Cerebellar cortex (tissue), 1 donor: ENCODE measurements around the gene DNAH14.

Source experiments
- DNase-seq: peaks from one replicate; pipeline ENCODE4 v3.0.0-alpha.2; 2015; ENCODE audit warnings: low spot score

Gene DNAH14

DNA sequence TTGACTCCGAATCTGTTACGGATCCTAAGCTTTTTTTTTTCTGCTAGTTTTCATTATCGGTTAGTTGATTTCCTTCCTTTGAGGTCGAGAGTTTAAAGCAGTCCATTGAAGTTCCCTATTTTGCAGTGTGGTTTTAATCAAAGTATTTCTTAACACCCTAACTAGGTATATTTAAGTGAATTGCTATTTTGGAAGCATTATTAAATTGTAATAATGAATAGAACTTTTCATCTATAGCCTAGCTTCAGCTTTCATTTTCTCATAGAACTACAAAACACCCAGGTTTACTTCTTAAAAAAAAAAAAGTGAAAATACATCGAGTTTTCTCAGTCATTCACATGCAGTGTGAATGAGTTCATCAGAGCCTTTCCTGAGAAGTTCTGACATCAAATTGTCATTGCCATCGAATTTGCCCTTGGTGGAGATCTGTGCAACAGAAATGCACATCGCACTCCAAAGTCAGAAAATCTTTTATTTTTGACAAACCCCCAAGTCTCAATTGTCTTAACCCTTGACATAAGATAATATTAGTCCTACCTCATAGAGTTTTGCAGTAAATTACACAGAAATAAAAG is 499.5 kb downstream of the DNAH14 start:
- DNase-seq, result peak; percentile 15

DNA sequence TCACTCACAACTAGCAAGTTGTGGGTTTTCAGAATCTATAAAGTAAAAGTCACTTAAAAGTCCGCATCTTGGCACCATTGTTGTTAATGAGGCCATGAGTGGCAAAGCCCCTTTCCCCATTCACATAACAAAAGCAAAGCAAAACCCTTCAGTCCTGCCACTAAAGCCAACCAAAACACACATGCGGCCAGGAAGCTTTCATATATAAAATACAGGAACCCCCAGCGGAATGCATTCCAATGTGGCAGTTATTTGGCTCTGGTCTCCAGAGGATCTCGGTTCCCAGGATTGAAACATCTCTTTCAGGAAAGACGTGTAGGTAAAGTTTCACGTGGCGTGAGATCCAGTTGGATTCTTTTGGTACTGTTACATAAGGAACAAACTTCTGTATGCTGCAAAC is 500.8 kb downstream of the DNAH14 start:
- DNase-seq, result no peak

DNA sequence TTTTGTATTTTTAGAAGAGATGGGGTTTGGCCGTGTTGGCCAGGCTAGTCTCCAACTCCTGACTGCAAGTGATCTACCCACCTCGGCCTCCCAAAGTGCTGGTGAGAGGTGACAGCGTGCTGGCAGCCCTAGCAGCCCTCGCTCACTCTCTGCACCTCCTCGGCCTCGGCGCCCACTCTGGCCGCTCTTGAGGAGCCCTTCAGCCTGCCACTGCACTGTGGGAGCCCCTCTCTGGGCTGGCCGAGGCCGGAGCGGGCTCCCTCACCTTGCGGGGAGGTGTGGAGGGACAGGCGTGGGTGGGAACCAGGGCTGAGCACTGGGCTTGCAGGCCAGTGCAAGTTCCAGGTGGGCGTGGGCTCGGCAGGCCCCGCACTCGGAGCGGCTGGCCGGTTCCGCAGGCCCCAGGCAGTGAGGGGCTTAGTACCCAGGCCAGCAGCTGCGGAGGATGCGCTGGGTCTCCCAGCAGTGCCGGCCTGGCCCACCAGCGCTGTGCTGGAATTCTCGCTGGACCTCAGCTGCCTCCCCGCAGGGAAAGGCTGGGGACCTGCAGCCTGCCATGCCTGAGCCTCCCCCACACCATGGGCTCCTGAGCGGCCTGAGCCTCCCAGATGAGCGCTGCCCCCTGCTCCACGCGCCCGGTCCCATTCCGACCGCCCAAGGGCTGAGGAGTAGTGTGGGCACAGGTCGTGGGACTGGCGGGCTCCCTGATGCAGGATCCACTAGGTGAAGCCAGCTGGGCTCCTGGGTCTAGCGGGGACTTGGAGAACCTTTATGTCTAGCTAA is 501.8 kb downstream of the DNAH14 start:
- DNase-seq, result no peak

GRCh38 chr1:225434046-225434445 is 504.6 kb downstream of the DNAH14 start:
- DNase-seq, result no peak

DNA sequence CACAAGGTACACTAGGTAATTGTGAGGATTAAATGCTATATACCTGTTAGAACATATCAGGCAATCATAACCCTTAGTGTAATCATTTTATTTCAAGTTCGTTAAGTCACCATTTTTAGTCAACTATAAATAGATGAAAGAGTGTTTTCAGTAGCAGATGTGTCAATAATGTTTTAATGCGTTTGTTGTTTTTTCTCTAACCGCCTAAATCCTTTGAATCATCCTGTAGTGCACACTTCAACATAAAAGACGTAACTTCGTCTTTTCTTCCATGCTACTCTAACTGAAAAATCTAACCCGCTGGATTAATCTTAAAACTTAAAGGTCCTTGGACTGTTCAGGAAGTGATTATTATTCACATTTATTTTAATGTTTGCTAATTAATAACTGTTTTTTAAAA is 505.6 kb downstream of the DNAH14 start:
- DNase-seq, result no peak

GRCh38 chr1:225435487-225435886 is 506.0 kb downstream of the DNAH14 start:
- no peak for DNase-seq

- no peak for DNase-seq
These were observed 506.5 kb downstream of the DNAH14 start for GRCh38 chr1:225435957-225436392.

DNA sequence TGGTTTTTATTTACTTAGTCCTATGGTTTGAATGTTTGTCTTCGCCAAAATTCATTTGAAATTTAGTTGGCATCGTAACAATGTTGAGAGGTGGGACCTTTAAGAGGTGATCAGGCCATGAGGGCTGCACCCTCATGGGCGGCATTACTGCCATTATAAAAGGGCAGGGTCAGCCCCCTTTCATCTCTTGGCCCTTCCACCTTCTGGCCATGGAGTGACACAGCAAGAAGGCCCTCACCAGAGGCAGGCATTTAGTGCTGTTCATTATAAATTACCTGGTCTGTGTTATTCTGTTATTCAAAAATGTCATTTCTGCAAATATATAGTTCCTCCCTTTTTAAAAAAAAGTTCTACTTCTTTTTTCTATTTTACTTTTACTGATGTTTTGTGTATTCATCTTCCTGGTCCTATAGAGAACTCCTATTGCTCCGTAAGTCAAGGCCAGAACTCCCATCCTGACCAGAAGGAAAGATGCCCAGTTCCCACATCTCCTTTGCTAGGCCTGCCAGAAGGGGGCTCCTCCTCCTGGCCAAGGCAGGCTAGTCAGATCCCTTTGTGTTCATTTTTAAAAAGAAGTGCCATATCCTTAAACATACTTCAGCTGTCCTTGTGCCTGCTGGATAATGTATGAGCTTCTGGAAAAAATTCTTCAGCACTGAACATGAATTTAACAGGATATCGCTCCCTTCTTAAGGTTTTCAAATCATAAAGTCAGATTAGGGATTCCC is 508.4 kb downstream of the DNAH14 start:
- peak; percentile 20 for DNase-seq

- no peak for DNase-seq
These were observed 511.1 kb downstream of the DNAH14 start for GRCh38 chr1:225440380-225441221.

- DNase-seq, result no peak
These were observed 512.0 kb downstream of the DNAH14 start for GRCh38 chr1:225441314-225442122.

DNA sequence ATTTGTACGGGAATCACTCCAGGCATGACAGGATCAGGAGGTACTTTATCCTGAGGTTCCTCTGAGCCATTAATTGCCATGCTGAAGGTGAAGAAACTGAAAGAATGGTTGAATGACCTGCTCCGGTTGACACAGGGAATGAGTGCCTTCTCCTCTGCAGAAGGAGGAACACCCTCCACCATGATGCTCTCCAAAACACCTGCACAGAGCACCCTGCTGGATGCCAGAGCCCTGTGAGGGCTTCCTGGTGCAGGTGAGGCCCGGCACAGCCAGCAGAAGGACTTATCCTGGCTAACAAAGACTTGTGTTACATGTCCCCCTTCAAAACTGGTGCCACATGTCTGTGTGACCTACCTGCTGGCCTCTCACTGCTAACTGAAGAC is 512.6 kb downstream of the DNAH14 start:
- no peak for DNase-seq

- DNase-seq, result no peak
These were observed 516.4 kb downstream of the DNAH14 start for GRCh38 chr1:225445639-225446594.

DNA sequence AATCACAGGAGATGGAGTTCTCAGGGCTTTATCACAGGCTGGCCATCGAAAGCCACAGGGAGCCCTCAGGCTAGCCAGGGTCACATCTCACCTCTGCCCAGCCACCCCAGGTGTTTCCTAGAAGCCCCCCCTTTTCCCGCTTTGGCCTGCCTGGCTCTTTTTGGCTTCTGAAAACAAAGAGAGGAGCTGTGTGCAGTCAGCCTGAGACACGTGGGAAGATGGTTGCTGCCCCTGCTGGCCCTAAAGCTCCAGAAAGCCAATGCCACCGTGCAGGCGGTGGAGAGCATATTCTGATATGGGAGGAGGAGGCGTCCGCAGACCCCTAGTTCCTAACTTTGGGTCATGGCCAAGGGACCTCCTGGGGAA is 517.1 kb downstream of the DNAH14 start:
- DNase-seq, result no peak

GRCh38 chr1:225446981-225447615 is 517.6 kb downstream of the DNAH14 start:
- DNase-seq, result no peak

DNA sequence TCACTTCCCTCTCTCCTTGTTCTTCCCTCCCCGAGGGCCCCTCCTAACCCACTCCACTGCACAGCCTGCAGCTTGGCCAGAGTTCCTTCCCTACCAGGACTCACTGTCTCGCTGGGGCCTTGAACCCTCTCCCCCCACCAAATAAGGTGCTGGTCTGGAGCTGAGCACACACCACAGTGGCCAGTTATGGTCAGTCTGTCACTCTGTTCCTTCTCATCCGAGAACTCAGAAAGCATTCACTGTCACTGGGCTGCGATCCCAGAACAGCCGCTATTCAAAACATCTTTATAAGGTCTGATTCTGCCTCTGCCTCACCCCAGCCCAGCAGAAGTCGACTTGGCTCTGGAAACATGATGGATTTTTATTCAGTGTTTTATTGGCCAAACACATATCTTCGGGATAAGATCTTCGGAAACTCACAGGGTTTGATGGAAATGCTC is 518.2 kb downstream of the DNAH14 start:
- no peak for DNase-seq

- no peak for DNase-seq
These were observed 518.8 kb downstream of the DNAH14 start for GRCh38 chr1:225448146-225448805.
